HEK293 (cell line): Measurements from ENCODE around the gene PLEKHM2.

Experiments
- CTCF ChIA-PET: fragments of 350-600 bp; formaldehyde crosslinking; extraction: SDS; loops from one replicate; lab custom pipeline; 2021; ENCODE audit warnings: antibody characterized with exemption; lab: Yijun Ruan, JAX
- POLR2A ChIA-PET: fragments of 300-600 bp; formaldehyde crosslinking; extraction: SDS; loops from one replicate; lab custom pipeline; 2020; ENCODE audit warnings: antibody characterized with exemption, inconsistent platforms; lab: Yijun Ruan, JAX
- H3K27ac ChIP-seq: fragments of 200-500 bp; sonication (Bioruptor generic); 2 replicates; pipeline ENCODE4 v1.5.1; 2014; ENCODE audit warnings: low read depth, low read length, control low read depth, inconsistent platforms; ENCODE audit errors: extremely low read depth
- H3K36me3 ChIP-seq, 2 experiments: fragments of 200-500 bp in 1 of 2; sonication (Bioruptor generic) in 1 of 2; 1 replicate in 1 of 2; 2 replicates in 1 of 2; pipeline ENCODE4 v1.5.1; 2014 to 2017; ENCODE audit warnings: inconsistent platforms in 2 of 2, low read length in 2 of 2; ENCODE audit not compliant: control insufficient read depth in 2 of 2, insufficient read depth in 1 of 2
- H3K4me1 ChIP-seq: fragments of 200-500 bp; sonication (Bioruptor generic); 2 replicates; pipeline ENCODE4 v1.5.1; 2014; ENCODE audit warnings: mild to moderate bottlenecking, low read length, inconsistent platforms; ENCODE audit not compliant: control insufficient read depth, insufficient read depth
- H3K4me3 ChIP-seq: 2 replicates; pipeline ENCODE4 v1.5.1; 2011; ENCODE audit warnings: low read depth, mild to moderate bottlenecking, control low read depth, low read length, moderate library complexity
- H3K9me3 ChIP-seq: fragments of 200-500 bp; sonication (Bioruptor generic); 2 replicates; pipeline ENCODE4 v1.5.1; 2014; ENCODE audit warnings: low read depth, low read length, inconsistent platforms; ENCODE audit not compliant: control insufficient read depth, insufficient read depth
- CTCF ChIP-seq: fragments of 450-650 bp; formaldehyde crosslinking; IDR thresholded peaks from 2 replicates; pipeline ENCODE4 v1.5.1; 2016; ENCODE audit warnings: missing biosample characterization, missing genetic modification characterization
- KLF1 ChIP-seq: fragments of 450-650 bp; formaldehyde crosslinking; IDR thresholded peaks from 2 replicates; pipeline ENCODE4 v1.5.1; 2016; ENCODE audit warnings: missing biosample characterization, missing genetic modification characterization
- SP2 ChIP-seq: fragments of 450-650 bp; formaldehyde crosslinking; IDR thresholded peaks from 2 replicates; pipeline ENCODE4 v1.5.1; 2016; ENCODE audit warnings: missing biosample characterization, missing genetic modification characterization
- ZBTB11 ChIP-seq: fragments of 450-650 bp; formaldehyde crosslinking; conservative IDR thresholded peaks from 2 replicates; pipeline ENCODE4 v1.5.1; 2016; ENCODE audit warnings: low read depth, missing biosample characterization, missing genetic modification characterization
- ZBTB20 ChIP-seq: fragments of 450-650 bp; formaldehyde crosslinking; IDR thresholded peaks from 2 replicates; pipeline ENCODE4 v1.5.1; 2016; ENCODE audit warnings: missing biosample characterization, missing genetic modification characterization
- ZBTB21 ChIP-seq: fragments of 450-650 bp; formaldehyde crosslinking; IDR thresholded peaks from 2 replicates; pipeline ENCODE4 v1.5.1; 2017; ENCODE audit warnings: missing biosample characterization, missing genetic modification characterization
- ZBTB44 ChIP-seq: fragments of 450-650 bp; IDR thresholded peaks from 2 replicates; pipeline ENCODE4 v1.5.1; 2018; ENCODE audit warnings: missing biosample characterization, mild to moderate bottlenecking, missing genetic modification characterization
- ZFP3 ChIP-seq: fragments of 450-650 bp; formaldehyde crosslinking; IDR thresholded peaks from 2 replicates; pipeline ENCODE4 v1.5.1; 2016; ENCODE audit warnings: low read depth, missing biosample characterization, missing genetic modification characterization
- ZNF132 ChIP-seq: fragments of 450-650 bp; formaldehyde crosslinking; IDR thresholded peaks from 2 replicates; pipeline ENCODE4 v1.5.1; 2017; ENCODE audit warnings: missing biosample characterization, missing genetic modification characterization, borderline replicate concordance
- ZNF211 ChIP-seq: fragments of 450-650 bp; formaldehyde crosslinking; IDR thresholded peaks from 2 replicates; pipeline ENCODE4 v1.5.1; 2016; ENCODE audit warnings: low read depth, missing biosample characterization, missing genetic modification characterization
- ZNF239 ChIP-seq: fragments of 450-650 bp; formaldehyde crosslinking; IDR thresholded peaks from 2 replicates; pipeline ENCODE4 v1.5.1; 2016; ENCODE audit warnings: missing biosample characterization, missing genetic modification characterization
- ZNF335 ChIP-seq: fragments of 450-650 bp; formaldehyde crosslinking; conservative IDR thresholded peaks from 2 replicates; pipeline ENCODE4 v1.5.1; 2016; ENCODE audit warnings: missing biosample characterization, missing genetic modification characterization
- ZNF398 ChIP-seq: fragments of 450-650 bp; formaldehyde crosslinking; IDR thresholded peaks from 2 replicates; pipeline ENCODE4 v1.5.1; 2017; ENCODE audit warnings: missing biosample characterization, missing genetic modification characterization
- ZNF416 ChIP-seq: fragments of 450-650 bp; formaldehyde crosslinking; IDR thresholded peaks from 2 replicates; pipeline ENCODE4 v1.5.1; 2016; ENCODE audit warnings: missing biosample characterization, missing genetic modification characterization
- ZNF423 ChIP-seq: fragments of 450-650 bp; formaldehyde crosslinking; IDR thresholded peaks from 2 replicates; pipeline ENCODE4 v1.5.1; 2016; ENCODE audit warnings: missing biosample characterization, missing genetic modification characterization
- ZNF426 ChIP-seq: fragments of 450-650 bp; formaldehyde crosslinking; IDR thresholded peaks from 2 replicates; pipeline ENCODE4 v1.5.1; 2017; ENCODE audit warnings: missing biosample characterization, missing genetic modification characterization, mild to moderate bottlenecking, inconsistent platforms, moderate library complexity
- ZNF433 ChIP-seq: fragments of 450-650 bp; formaldehyde crosslinking; IDR thresholded peaks from 2 replicates; pipeline ENCODE4 v1.5.1; 2016; ENCODE audit warnings: missing biosample characterization, missing genetic modification characterization, low read depth
- ZNF488 ChIP-seq: fragments of 450-650 bp; formaldehyde crosslinking; IDR thresholded peaks from 2 replicates; pipeline ENCODE4 v1.5.1; 2016; ENCODE audit warnings: missing biosample characterization, missing genetic modification characterization
- ZNF501 ChIP-seq: fragments of 450-650 bp; formaldehyde crosslinking; IDR thresholded peaks from 2 replicates; pipeline ENCODE4 v1.5.1; 2016; ENCODE audit warnings: missing biosample characterization, missing genetic modification characterization
- ZNF514 ChIP-seq: fragments of 450-650 bp; formaldehyde crosslinking; IDR thresholded peaks from 2 replicates; pipeline ENCODE4 v1.5.1; 2016; ENCODE audit warnings: missing biosample characterization, missing genetic modification characterization
- ZNF544 ChIP-seq: fragments of 450-650 bp; formaldehyde crosslinking; IDR thresholded peaks from 2 replicates; pipeline ENCODE4 v1.5.0; 2017; ENCODE audit warnings: missing biosample characterization, missing genetic modification characterization
- ZNF548 ChIP-seq: fragments of 450-650 bp; formaldehyde crosslinking; IDR thresholded peaks from 2 replicates; pipeline ENCODE4 v1.5.1; 2016; ENCODE audit warnings: missing biosample characterization, missing genetic modification characterization
- ZNF600 ChIP-seq: fragments of 450-650 bp; formaldehyde crosslinking; IDR thresholded peaks from 2 replicates; pipeline ENCODE4 v1.5.1; 2016; ENCODE audit warnings: missing biosample characterization, missing genetic modification characterization
- ZNF623 ChIP-seq: fragments of 450-650 bp; formaldehyde crosslinking; IDR thresholded peaks from 2 replicates; pipeline ENCODE4 v1.5.1; 2016; ENCODE audit warnings: missing biosample characterization, missing genetic modification characterization
- ZNF626 ChIP-seq: fragments of 450-650 bp; sonication (Bioruptor Pico); formaldehyde crosslinking; IDR thresholded peaks from 2 replicates; pipeline ENCODE4 v1.5.1; 2018; ENCODE audit warnings: missing biosample characterization, missing genetic modification characterization, inconsistent platforms
- ZNF664 ChIP-seq: fragments of 450-650 bp; formaldehyde crosslinking; IDR thresholded peaks from 2 replicates; pipeline ENCODE4 v1.5.1; 2016; ENCODE audit warnings: missing biosample characterization, missing genetic modification characterization

Gene PLEKHM2

GRCh38 chr1:15736038-15736891 is 52.1 kb downstream of the PLEKHM2 start, which contains the start of gene SLC25A34:
Gene SLC25A34 (plus strand): TSS chr1:15736258. CDS start chr1:15736486, 228 bp downstream.
- ChIA-PET POLR2A (no interaction called here), CTCF (no interaction called here)
- Histone ChIP-seq H3K9me3 (no peaks in the 10 kb centered on the region), H3K4me1 (no peaks in the 10 kb centered on the region), H3K36me3 (peaks cover 0 to 43% of the 10 kb centered on the region in 2 experiments; a peak in 1 of 3 replicates), H3K4me3 (no peak within 1 kb of the TSS), H3K27ac (no peak within 1 kb of the TSS)
- TF ChIP-seq ZNF600 (tag by site-specific recombination) (0 out of 2 replicates have a peak, but pooled peaks have one; percentile 22), ZFP3 (tag by site-specific recombination) (no peak), KLF1 (tag by site-specific recombination) (0 out of 2 replicates have a peak, but pooled peaks have one; percentile 2), ZNF664 (tag by site-specific recombination) (no peak), ZNF335 (tag by site-specific recombination) (no peak), ZBTB11 (tag by site-specific recombination) (no peak), SP2 (0 out of 2 replicates have a peak, but pooled peaks have one; percentile 9), ZNF514 (tag by site-specific recombination) (no peak), ZNF433 (tag by site-specific recombination) (no peak), ZNF211 (no peak), ZNF423 (tag by site-specific recombination) (no peak), ZNF239 (tag by site-specific recombination) (no peak), ZBTB20 (tag by site-specific recombination) (no peak), CTCF (tag by site-specific recombination) (0 out of 2 replicates have a peak, but pooled peaks have one; percentile 8), ZNF626 (no peak), ZBTB21 (no peak), ZNF132 (tag by site-specific recombination) (no peak), ZNF501 (tag by site-specific recombination) (no peak), ZNF548 (tag by site-specific recombination) (no peak), ZNF623 (tag by site-specific recombination) (no peak), ZNF416 (tag by site-specific recombination) (no peak)

GRCh38 chr1:15736892-15737261 is 52.8 kb downstream of the PLEKHM2 start:
- Histone ChIP-seq H3K4me1 (no peaks in the 10 kb centered on the region), H3K4me3 (no peak overlapping the region), H3K9me3 (no peaks in the 10 kb centered on the region), H3K27ac (no peak overlapping the region), H3K36me3 (peaks cover 0 to 37% of the 10 kb centered on the region in 2 experiments; a peak in 1 of 3 replicates)
- CTCF ChIA-PET: interaction anchor here (0.6 kb wide), 1 partner anchor 146 kb away, joined by 3 read pairs; no protein-coding TSS in a partner anchor
- POLR2A ChIA-PET: no interaction called here
- TF ChIP-seq ZNF544 (tag by site-specific recombination) (no peak), ZBTB44 (tag by site-specific recombination) (no peak), ZNF488 (tag by site-specific recombination) (no peak), KLF1 (tag by site-specific recombination) (peak; percentile 85), ZNF426 (tag by site-specific recombination) (no peak), ZNF398 (no peak)
